ENCODE data around the gene DNAAF8.

Gene DNAAF8

DNA sequence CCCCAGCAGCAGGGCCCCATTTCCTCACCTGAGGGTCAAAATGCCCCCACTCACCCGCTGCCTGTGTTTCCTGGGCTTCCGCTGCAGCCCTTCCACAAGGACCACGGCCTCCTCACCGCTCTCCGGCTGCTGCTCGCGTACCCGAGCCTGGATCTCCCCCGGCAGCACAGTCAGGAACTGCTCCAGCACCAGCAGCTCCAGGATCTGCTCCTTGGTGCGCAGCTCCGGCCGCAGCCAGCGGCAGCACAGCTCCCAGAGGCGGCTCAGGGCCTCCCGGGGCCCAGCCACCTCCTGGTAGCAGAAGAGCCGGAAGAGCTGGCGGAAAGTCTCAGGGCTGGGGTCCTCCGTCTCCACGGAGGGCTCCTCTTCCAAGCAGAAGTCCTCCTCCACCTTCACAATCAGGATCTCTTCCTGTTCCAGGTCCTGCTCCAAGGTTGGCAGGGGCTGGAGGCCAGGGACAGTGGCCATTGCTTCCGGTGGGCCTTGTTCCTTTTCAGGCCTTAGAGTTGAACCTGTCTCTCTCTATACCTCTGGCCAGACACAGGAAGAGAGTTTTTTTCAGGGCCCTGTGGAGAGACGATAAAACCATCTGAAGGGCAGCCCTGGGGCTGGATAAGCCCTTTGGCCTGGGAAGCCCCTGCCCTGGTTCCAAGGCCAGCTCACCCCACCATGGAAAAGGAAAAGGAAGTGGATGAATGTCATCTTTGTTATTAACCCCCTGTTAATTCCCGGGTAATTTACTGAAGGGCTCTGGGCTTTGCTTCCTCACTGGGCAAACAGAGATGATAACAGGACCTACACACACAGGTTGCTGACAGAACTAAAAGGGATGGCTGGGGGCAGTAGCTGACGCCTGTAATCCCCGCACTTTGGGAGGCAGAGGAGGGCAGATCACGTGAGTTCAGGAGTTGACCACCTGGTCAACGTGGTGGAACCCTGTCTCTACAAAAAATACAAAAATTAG is 31.5 kb downstream of the DNAAF8 start:
- TF ChIP-seq, protein P1, sequence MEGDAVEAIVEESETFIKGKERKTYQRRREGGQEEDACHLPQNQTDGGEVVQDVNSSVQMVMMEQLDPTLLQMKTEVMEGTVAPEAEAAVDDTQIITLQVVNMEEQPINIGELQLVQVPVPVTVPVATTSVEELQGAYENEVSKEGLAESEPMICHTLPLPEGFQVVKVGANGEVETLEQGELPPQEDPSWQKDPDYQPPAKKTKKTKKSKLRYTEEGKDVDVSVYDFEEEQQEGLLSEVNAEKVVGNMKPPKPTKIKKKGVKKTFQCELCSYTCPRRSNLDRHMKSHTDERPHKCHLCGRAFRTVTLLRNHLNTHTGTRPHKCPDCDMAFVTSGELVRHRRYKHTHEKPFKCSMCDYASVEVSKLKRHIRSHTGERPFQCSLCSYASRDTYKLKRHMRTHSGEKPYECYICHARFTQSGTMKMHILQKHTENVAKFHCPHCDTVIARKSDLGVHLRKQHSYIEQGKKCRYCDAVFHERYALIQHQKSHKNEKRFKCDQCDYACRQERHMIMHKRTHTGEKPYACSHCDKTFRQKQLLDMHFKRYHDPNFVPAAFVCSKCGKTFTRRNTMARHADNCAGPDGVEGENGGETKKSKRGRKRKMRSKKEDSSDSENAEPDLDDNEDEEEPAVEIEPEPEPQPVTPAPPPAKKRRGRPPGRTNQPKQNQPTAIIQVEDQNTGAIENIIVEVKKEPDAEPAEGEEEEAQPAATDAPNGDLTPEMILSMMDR (IDR thresholded peaks at IDR 0.05; ENCODE audit: control extremely low read depth, extremely low read depth, low read depth, missing control alignments) = no peak
- ChIA-PET POLR2A (no interaction called here), CTCF (interaction anchor here (1.1 to 1.4 kb wide), 3 partner anchors 14 to 142 kb away, joined by 3 to 4 read pairs (median 3); partner anchors contain the start of genes DNAAF8 and MGRN1)
- DNase-seq (ENCODE audit: extremely low spot score) = no peak

DNA sequence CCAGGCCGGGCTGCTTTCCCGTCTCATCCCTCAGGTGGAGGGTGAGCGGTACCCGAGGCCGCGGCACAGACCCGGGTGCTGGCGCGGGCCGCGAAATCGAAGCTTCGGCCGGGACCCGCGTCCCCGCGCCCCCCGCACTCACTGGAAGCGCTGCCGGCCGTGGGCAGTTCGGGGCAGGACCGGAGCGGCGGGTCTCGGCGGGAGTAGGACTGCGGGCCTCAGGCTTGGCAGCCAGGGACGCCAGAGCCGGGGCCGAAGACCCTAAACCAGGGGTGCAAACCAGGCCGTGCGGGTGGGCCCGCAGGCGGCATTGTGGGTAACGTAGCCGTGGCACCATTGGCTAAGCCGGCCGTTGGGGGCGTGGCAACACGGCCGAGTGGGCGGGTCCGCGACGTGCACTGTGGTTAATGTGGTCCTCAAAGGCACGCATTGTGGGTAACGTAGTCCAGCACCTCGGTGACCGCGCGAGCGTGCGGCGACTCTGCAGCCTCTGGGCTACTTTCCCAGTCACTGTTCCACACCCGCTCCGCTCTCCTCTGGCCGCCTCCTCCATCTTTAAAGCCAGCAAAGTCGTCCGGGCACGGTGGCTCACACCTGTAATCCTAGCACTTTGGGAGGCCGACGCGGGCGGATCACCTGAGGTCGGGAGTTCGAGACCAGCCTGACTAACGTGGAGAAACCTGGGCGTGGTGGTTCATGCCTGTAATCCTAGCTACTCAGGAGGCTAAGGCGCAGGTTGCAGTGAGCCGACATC is 32.7 kb downstream of the DNAAF8 start, which contains the start of gene ZNF500:
Gene ZNF500, minus strand, starts transcription at position 288 of the 754 bp plus-strand sequence. CDS start 1,184 bp downstream, outside the sequence.
- peak; percentile 97 for DNase-seq (ENCODE audit: extremely low spot score)
- ChIA-PET POLR2A (interaction anchor here (1.4 kb wide), 1 partner anchor 267 kb away, joined by 5 read pairs; the partner anchor contains the start of gene NAGPA), CTCF (interaction anchor here (1.3 kb wide), 1 partner anchor 13 kb away, joined by 3 read pairs; no protein-coding TSS in a partner anchor)
- TF ChIP-seq, protein P1 (IDR thresholded peaks at IDR 0.05; ENCODE audit: control extremely low read depth, extremely low read depth, low read depth, missing control alignments) = no peak

DNA sequence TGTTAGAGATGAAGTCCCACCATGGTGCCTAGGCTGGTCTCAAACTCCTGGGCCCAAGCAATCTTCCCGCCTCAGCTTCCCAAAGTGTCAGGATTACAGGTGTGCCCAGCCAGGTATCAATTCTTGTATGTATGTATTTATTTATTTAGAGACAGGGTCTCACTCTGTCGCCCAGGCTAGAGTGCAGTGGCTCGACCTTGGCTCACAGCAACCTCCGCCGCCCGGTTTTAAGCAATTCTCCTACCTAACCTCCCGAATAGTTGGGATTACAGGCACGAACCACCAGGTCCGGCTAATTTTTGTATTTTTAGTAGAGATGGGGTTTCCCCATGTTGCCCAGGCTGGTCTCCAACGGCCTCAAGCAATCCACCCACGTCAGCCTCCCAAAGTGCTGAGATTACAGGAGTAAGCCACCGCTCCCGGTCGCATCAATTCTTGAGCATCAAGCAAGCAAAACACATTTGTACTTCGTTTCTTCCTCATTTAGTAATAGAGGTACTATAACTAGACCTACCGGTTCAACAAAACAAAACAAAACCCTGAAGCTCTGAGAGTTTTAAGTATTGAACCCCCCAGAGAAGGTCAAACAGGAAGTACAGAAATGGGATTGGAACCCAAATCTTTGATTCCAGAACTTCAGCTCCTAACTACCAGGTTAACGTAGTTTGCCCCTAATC is 33.7 kb downstream of the DNAAF8 start:
- no peak for DNase-seq (ENCODE audit: extremely low spot score)
- TF ChIP-seq, protein P1 (IDR thresholded peaks at IDR 0.05; ENCODE audit: control extremely low read depth, extremely low read depth, low read depth, missing control alignments) = no peak
- CTCF ChIA-PET = interaction anchor here (1.0 to 1.8 kb wide), 6 partner anchors 9 to 150 kb away, joined by 3 to 5 read pairs (median 3); partner anchors contain the start of genes ANKS3, DNAAF8 and MGRN1
- POLR2A ChIA-PET = interaction anchor here (1.0 to 1.4 kb wide), 3 partner anchors 8 to 266 kb away, joined by 3 to 5 read pairs (median 5); partner anchors contain the start of genes DNAAF8 and NAGPA

DNA sequence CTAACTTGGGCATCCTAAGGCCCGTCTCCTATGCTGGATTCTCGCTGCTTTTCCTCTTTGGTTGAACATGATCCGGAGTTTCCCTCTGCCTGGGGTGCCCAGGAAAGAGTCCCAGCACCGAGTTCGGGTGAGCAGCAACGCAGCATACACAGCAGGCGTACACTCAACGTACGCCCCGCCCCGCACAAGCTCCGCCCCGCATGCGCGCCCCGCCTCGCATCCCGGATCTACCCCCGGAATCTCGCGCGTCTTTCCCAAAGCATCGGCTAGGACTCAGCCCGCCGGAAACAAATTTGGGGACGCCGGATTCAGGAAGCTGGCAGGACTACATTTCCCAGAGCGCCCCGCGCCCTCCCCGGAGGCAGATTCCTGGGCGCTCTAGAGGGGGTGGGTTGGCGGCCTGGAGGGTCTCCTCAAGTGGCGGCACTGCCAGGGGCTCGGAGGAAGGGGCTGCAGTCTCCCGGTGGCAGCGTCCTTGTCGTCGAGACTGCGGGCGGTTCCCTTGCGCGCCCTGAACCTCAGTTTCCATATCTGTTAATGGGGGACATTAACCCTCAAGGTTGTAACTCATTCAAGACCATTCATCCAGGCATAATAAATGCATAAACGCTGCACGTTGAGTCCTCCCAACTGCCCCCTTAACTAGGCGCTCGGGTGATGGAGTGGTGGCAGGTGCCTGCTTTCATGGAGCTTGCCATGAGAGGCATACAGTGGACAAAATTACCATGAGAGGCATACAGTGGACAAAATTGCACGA is 34.4 kb downstream of the DNAAF8 start:
- TF ChIP-seq, protein P1 (IDR thresholded peaks at IDR 0.05; ENCODE audit: control extremely low read depth, extremely low read depth, low read depth, missing control alignments) = no peak
- CTCF ChIA-PET = interaction anchor here (1.0 to 1.8 kb wide), 6 partner anchors 9 to 151 kb away, joined by 3 to 5 read pairs (median 3); partner anchors contain the start of genes ANKS3, DNAAF8 and MGRN1
- POLR2A ChIA-PET = interaction anchor here (0.6 to 1.4 kb wide), 6 partner anchors 8 to 515 kb away, joined by 3 to 5 read pairs (median 3); partner anchors contain the start of genes DNAAF8 and NAGPA
- peak; percentile 92 for DNase-seq (ENCODE audit: extremely low spot score)

DNA sequence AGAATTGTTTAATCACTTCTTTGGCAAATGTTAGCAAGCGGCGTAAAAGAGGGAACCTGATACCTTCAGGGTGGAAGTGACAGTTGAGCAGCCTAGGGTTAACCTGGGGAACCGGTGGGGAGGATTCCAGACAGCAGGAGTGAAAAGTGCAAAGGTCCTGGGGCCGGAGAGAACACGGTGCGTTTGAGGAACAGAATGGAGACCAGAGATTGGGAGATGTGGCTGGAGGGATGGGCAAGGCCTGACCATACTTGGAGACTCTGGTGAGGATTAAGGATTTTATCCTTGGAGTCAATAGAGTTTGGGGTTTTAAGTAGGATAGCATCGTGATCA is 34.9 kb downstream of the DNAAF8 start:
- DNase-seq (ENCODE audit: extremely low spot score) = no peak
- POLR2A ChIA-PET = interaction anchor here (0.6 to 1.0 kb wide), 4 partner anchors 9 to 516 kb away, joined by 3 read pairs; no protein-coding TSS in a partner anchor
- TF ChIP-seq, protein P1 (IDR thresholded peaks at IDR 0.05; ENCODE audit: control extremely low read depth, extremely low read depth, low read depth, missing control alignments) = no peak
- CTCF ChIA-PET = interaction anchor here (1.1 to 1.8 kb wide), 4 partner anchors 8 to 151 kb away, joined by 3 to 5 read pairs (median 4); partner anchors contain the start of genes ANKS3 and DNAAF8

Data from GM10248 (cell line).